ENCODE data around the gene DOCK2. TPM values are rescaled to one million over a fixed set of nuclear protein-coding genes. Genes with fewer than 3 reads are reported as not detected.
"Not testable (repeated sequence)": the region's sequence is repeated elsewhere in the genome, so short reads cannot be mapped to it uniquely, and the experiment has no call there.

The DOCK2 gene
- total RNA-seq, 2 donors from 2014 or later = 210 to 220 TPM

DNA sequence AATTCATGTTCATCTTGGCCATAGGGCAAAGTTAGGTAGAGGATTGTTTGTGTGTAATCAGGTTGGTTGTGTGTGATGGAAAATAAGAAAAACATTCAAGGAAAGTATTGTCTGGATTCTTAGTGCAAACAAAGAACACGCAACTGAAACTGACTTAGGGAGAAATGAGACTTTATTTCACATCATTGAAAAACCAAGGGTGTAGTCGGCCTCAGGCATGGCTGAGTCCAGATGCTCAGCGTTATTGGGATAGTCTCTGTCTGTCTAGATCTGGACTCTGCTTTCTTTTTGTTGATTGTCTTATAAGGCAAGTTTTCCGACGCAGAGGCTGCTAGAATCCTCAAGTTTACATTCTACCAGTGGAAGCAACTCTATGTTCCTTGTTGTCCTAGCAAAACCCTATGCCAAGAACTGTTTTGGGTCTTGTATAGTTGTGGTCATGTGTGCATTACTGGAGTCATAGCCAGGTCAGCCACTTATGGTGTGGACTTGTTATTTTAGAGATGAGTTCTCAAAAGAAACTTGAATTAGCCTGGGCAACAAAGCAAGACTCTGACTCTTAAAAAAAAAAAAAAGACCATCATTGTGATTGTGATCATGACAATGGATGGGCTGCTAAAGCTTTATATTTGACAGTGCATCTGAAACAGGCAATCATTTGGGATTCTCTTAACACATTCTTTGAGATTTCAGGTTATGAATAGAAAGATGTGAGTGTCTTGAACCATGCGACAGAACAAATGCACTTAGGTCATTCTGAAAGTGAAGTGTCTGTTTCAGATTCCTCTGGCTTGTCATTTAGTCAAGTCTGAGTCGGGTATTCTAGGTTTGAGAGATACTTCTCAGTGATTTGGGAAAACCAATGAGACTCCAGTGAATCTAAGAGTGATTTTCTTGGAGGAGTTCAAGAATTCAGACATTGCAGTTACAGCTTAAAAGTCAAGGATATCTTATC lies 82.6 kb downstream of the DOCK2 start:
- peak; percentile 78 to 88 for ATAC-seq
- Mint-ChIP-seq H3K9me3 (no peaks in the 10 kb centered on the region), H3K27ac (peak overlapping the region in 1 of 2 donors; percentile 34)

DNA sequence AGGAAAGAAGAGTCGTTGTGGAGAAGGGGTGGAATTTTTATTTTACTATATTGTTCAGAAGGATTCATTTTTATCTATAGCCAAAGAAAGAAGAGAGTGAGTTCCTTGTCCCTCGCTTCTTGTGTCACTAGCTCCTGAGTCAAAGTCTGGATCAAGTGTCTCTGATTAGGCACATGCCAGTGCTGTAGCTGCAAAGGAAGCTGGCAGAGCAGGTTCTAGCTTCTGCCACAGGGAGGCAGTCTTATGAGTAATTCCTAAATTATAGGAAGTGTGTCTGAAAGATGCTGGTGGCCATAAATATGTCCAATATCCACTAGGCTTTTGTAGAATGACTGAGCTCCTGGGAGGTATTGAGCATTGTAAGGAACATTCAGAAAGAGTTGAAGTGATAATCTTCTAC lies 84.7 kb downstream of the DOCK2 start:
- Mint-ChIP-seq H3K9me3 (no peaks in the 10 kb centered on the region), H3K36me3 (peaks cover 75 to 88% of the 10 kb centered on the region in 2 donors), H3K27ac (no peak overlapping the region)
- DNase-seq (ENCODE audit: low spot score in 2 of 2) (no peak), ATAC-seq (no peak)

More for the DNA sequence above, 82.6 kb downstream of the DOCK2 start:
- no peak for DNase-seq (ENCODE audit: low spot score in 2 of 2)
- H3K36me3 Mint-ChIP-seq = peaks cover 72 to 84% of the 10 kb centered on the region in 2 donors

GRCh38 chr5:169723103-169723831 lies 86.2 kb downstream of the DOCK2 start:
- DNase-seq (ENCODE audit: low spot score in 2 of 2) (no peak), ATAC-seq (no peak)
- H3K27ac Mint-ChIP-seq = peak overlapping the region in 1 of 2 donors; percentile 46
- H3K36me3 Mint-ChIP-seq = peaks cover 70 to 85% of the 10 kb centered on the region in 2 donors
- no peaks in the 10 kb centered on the region for H3K9me3 Mint-ChIP-seq

DNA sequence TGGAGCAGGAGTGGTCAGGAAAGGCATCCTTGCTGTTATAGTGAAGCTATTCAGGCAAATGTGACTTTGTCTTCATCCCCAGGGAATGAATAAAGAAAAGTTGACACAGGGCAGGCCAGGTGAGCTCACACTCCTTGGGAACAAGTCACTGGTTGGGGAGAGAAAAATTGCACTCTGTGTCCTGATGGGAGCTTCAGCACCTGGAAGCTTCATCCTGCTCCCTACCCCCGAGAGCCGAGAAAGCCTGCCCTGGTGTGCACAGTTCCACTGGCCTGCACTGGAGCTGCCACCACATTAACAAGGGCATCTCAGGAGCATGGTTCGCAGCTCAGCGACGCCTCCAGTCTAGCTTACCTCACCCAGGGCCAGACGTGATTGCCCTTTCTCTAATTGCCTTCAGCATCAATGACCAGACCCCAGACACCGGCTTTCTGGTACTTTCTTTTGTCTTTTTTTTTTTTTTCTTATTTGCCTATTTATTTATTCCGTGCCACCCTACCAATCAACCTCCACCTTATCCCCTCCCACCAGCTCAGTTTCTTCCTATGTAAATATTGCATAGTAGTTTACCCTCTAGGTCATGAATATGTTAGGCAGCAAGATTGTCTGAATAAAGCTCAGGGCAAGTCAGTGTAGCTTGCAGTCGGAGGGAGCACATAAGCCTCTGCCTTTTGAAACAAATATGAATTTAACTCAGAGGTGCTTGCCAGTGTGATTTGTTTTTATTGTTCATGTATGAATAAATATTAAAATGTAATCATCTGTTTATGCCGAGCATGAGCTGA lies 87.4 kb downstream of the DOCK2 start:
- no peak for ATAC-seq

DNA sequence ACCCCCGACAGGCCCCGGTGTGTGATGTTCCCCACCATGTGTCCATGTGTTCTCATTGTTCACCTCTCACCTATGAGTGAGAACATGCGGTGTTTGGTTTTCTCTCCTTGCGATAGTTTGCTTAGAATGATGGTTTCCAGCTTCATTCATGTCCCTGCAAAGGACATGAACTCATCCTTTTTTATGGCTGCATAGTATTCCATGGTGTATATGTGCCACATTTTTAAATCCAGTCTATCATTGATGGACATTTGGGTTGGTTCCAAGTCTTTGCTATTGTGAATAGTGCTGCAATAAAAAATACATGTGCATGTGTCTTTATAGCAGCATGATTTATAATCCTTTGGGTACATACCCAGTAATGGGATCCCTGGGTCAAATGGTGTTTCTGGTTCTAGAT lies 88.6 kb downstream of the DOCK2 start:
- not testable (repeated sequence) for ATAC-seq; H3K27ac Mint-ChIP-seq; DNase-seq (ENCODE audit: low spot score in 2 of 2); H3K9me3 Mint-ChIP-seq
- peaks cover 65 to 71% of the 10 kb centered on the region in 2 donors for H3K36me3 Mint-ChIP-seq

More for the DNA sequence above, 87.4 kb downstream of the DOCK2 start:
- H3K9me3 Mint-ChIP-seq = no peaks in the 10 kb centered on the region
- H3K27ac Mint-ChIP-seq = no peak overlapping the region
- no peak for DNase-seq (ENCODE audit: low spot score in 2 of 2)
- peaks cover 68 to 79% of the 10 kb centered on the region in 2 donors for H3K36me3 Mint-ChIP-seq

DNA sequence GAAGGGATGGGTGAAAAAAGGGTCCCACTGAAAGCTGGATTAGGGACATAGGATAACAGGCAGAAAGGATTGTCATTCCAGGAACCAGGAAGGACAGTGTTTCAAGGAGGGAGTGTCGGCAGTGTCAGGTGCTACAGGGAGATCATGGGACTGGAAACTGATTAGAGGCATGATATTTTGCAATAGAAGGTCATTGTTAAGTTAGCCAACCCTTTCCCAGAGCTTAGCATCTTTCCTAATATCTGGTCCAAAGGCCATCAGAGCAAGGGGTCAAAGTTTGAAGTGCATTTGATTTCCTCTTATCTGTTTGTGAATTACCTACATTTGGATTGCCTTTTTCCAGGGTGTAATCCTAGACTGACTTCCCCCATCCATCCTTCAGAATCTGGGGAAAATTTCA lies 91.3 kb downstream of the DOCK2 start:
- Mint-ChIP-seq H3K9me3 (no peaks in the 10 kb centered on the region), H3K27ac (peak overlapping the region; percentile 8 to 61), H3K36me3 (peaks cover 53 to 63% of the 10 kb centered on the region in 2 donors)
- no peak for ATAC-seq
- no peak for DNase-seq (ENCODE audit: low spot score in 2 of 2)

GRCh38 chr5:169731221-169731620 lies 94.1 kb downstream of the DOCK2 start:
- ATAC-seq (no peak), DNase-seq (ENCODE audit: low spot score in 2 of 2) (no peak)
- Mint-ChIP-seq H3K9me3 (no peaks in the 10 kb centered on the region), H3K27ac (no peak overlapping the region), H3K36me3 (peaks cover 43 to 51% of the 10 kb centered on the region in 2 donors)

DNA sequence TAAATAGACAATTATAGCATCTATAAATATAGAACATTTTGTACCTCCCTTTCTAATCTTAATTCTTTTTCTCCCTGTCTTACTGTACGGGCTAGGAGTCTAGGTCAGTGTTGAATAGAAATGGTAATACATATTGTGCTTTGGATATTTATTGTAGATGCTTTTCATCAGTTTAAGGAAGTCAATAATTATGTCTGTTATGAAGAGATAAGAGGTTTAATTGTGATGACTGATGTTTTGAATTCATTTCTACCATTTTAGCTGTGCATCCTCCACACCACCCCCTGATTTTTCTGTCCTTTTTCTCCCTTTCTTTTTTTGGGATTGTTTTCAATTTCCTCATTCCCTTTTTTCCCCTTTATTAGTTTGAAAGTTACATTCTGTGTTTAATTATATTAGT lies 95.8 kb downstream of the DOCK2 start:
- H3K27ac Mint-ChIP-seq = no peak overlapping the region
- DNase-seq (ENCODE audit: low spot score in 2 of 2) (no peak), ATAC-seq (no peak)
- no peaks in the 10 kb centered on the region for H3K9me3 Mint-ChIP-seq
- H3K36me3 Mint-ChIP-seq = peaks cover 44 to 54% of the 10 kb centered on the region in 2 donors

GRCh38 chr5:169735913-169736312 lies 98.8 kb downstream of the DOCK2 start:
- Mint-ChIP-seq H3K27ac (no peak overlapping the region), H3K9me3 (no peaks in the 10 kb centered on the region), H3K36me3 (peaks cover 37 to 39% of the 10 kb centered on the region in 2 donors)
- ATAC-seq (no peak), DNase-seq (ENCODE audit: low spot score in 2 of 2) (no peak)

- peak overlapping the region; percentile 60 to 73 for H3K27ac Mint-ChIP-seq
Measured at GRCh38 chr5:169736653-169737052, 99.6 kb downstream of the DOCK2 start.

DNA sequence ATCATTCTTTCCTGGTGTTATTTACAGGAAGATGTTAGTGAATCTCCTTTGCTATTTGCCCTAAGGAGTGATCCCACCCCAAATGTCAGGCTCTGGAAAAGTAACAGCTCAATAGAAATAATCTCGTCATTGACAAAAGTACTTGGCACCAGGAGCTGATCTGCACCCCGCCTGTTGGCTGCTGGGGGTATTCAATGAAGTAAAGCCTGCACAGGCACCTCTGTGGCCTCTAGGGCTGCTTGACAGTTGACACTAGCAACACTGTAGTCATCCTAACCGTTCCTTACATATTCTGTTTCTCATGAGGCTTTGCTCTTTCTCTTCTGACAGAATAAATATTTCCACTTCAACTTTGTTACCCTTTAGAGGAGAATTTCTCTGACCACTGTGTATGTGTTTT lies 103.4 kb downstream of the DOCK2 start:
- peak overlapping the region in 1 of 2 donors; percentile 7 for H3K27ac Mint-ChIP-seq
- no peak for ATAC-seq
- H3K36me3 Mint-ChIP-seq = peaks cover 16 to 33% of the 10 kb centered on the region in 2 donors
- DNase-seq (ENCODE audit: low spot score in 2 of 2) = no peak
- H3K9me3 Mint-ChIP-seq = no peaks in the 10 kb centered on the region

More at GRCh38 chr5:169736653-169737052, 99.6 kb downstream of the DOCK2 start:
- DNase-seq (ENCODE audit: low spot score in 2 of 2) = no peak
- Mint-ChIP-seq H3K36me3 (peaks cover 31 to 33% of the 10 kb centered on the region in 2 donors), H3K9me3 (no peaks in the 10 kb centered on the region)
- ATAC-seq = no peak

GRCh38 chr5:169742771-169743296 lies 105.8 kb downstream of the DOCK2 start:
- Mint-ChIP-seq H3K9me3 (no peaks in the 10 kb centered on the region), H3K27ac (no peak overlapping the region), H3K36me3 (peaks cover 4 to 15% of the 10 kb centered on the region in 2 donors)
- DNase-seq (ENCODE audit: low spot score in 2 of 2) = no peak
- ATAC-seq = no peak

GRCh38 chr5:169744336-169744735 lies 107.3 kb downstream of the DOCK2 start:
- no peak for DNase-seq (ENCODE audit: low spot score in 2 of 2)
- H3K36me3 Mint-ChIP-seq = peaks cover 0 to 9% of the 10 kb centered on the region in 2 donors
- H3K27ac Mint-ChIP-seq = peak overlapping the region; percentile 24 to 79
- no peak for ATAC-seq
- no peaks in the 10 kb centered on the region for H3K9me3 Mint-ChIP-seq

GRCh38 chr5:169745441-169746146 lies 108.5 kb downstream of the DOCK2 start:
- DNase-seq (ENCODE audit: low spot score in 2 of 2) = no peak
- H3K27ac Mint-ChIP-seq = peak overlapping the region; percentile 24 to 88
- H3K9me3 Mint-ChIP-seq = no peaks in the 10 kb centered on the region
- peak in 1 of 2 donors; percentile 22 for ATAC-seq
- peaks cover 7 to 16% of the 10 kb centered on the region in 2 donors for H3K36me3 Mint-ChIP-seq

DNA sequence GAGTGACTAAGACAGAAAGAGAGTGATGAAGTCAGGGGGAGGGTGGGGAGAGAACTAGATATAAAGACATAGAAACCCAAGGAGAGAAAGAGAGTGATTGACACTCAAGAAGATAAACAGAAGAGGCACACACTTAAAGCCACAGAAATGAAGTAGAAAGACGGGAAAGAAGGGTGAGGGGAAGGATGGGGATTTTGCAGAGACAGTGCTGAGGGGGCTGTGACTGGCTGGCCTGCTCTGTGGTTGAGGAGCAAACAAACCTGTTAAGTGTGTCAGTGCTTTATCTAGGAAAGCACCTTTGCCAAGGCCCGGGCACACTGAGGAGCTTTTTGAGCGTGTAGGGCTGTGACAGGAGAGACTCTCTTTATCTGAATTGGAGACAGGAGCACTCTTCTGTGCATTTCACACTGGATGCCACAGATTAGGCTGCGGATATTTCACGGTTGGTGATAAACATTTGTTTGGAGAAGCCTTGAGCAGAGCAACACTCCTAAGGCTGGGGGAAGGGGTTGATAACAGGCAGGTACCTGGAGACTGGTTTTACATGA lies 109.1 kb downstream of the DOCK2 start:
- Mint-ChIP-seq H3K27ac (peak overlapping the region; percentile 24 to 88), H3K9me3 (no peaks in the 10 kb centered on the region), H3K36me3 (peaks cover 7 to 22% of the 10 kb centered on the region in 2 donors)
- ATAC-seq = peak; percentile 41 to 56
- no peak for DNase-seq (ENCODE audit: low spot score in 2 of 2)

All from activated naive CD4-positive, alpha-beta T cell treated with anti-CD3 and anti-CD28 coated beads, Interleukin-2, amount 50 U/mL, for 72 hours (primary cell).